LNCaP clone FGC (cell line): ENCODE data around the gene ST3GAL6.

Source experiments
- DNase-seq: peaks from one replicate; pipeline ENCODE4 v3.0.0-alpha.2; 2011; ENCODE audit warnings: low read depth
- H3K4me3 ChIP-seq: 2 replicates; pipeline ENCODE4 v1.5.1; 2011; ENCODE audit warnings: mild to moderate bottlenecking, low read depth, low read length, control low read depth
- TF ChIP-seq, protein P1 (sequence below): IDR thresholded peaks from 2 replicates; pipeline ENCODE4 v1.5.1; 2012; ENCODE audit warnings: mild to moderate bottlenecking; ENCODE audit not compliant: control insufficient read depth, insufficient read depth; ENCODE audit errors: extremely low read depth

The ST3GAL6 gene, protein sequence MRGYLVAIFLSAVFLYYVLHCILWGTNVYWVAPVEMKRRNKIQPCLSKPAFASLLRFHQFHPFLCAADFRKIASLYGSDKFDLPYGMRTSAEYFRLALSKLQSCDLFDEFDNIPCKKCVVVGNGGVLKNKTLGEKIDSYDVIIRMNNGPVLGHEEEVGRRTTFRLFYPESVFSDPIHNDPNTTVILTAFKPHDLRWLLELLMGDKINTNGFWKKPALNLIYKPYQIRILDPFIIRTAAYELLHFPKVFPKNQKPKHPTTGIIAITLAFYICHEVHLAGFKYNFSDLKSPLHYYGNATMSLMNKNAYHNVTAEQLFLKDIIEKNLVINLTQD

DNA sequence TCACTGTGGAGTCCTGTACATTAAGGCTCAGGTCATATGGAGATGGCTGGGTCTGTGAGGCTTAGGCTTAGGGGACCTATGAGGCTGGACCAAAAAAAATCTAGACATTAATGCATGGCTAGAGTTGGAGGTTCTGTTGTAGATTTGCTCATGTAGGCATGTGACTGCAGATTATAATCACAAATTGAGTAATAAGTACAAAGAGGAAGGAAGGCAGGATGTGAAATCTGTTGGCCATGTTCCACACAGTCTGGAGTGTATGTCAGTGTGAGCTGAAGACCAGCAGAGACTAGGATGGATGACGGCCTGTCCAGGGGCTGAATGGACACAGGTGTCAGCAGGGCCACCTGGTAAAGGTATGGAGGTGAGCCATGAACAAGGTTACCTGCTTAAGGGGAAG is at the start of gene ST3GAL6:
Gene ST3GAL6 (plus strand): TSS at position 265 of the 400 bp plus-strand sequence. CDS start 5,101 bp downstream, outside the sequence.
- no peak within 1 kb of the TSS for H3K4me3 ChIP-seq
- no peak for DNase-seq
- TF ChIP-seq, protein P1, sequence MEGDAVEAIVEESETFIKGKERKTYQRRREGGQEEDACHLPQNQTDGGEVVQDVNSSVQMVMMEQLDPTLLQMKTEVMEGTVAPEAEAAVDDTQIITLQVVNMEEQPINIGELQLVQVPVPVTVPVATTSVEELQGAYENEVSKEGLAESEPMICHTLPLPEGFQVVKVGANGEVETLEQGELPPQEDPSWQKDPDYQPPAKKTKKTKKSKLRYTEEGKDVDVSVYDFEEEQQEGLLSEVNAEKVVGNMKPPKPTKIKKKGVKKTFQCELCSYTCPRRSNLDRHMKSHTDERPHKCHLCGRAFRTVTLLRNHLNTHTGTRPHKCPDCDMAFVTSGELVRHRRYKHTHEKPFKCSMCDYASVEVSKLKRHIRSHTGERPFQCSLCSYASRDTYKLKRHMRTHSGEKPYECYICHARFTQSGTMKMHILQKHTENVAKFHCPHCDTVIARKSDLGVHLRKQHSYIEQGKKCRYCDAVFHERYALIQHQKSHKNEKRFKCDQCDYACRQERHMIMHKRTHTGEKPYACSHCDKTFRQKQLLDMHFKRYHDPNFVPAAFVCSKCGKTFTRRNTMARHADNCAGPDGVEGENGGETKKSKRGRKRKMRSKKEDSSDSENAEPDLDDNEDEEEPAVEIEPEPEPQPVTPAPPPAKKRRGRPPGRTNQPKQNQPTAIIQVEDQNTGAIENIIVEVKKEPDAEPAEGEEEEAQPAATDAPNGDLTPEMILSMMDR, result no peak

DNA sequence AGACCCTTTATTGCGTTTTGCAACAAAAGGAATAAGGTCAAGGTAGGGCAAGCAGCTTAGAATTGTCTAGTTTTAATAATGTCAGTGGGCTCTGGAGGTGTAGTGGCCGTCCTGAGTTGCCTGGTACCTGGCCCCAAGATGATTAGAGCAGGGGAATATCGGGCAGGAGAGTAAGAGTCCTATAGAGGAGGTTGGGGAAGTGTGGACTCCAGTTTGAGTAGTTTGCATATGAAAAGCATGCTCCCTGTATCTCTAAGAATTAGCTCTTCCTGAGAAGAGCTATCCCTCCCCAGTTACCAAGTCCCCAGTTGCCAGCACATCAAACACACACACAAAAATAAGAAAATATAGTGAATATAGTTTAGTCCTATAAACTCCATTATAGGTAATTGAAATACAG is 49.2 kb upstream of the ST3GAL6 start:
- TF ChIP-seq, protein P1, result no peak
- no peak for DNase-seq
- no peak overlapping the region for H3K4me3 ChIP-seq

DNA sequence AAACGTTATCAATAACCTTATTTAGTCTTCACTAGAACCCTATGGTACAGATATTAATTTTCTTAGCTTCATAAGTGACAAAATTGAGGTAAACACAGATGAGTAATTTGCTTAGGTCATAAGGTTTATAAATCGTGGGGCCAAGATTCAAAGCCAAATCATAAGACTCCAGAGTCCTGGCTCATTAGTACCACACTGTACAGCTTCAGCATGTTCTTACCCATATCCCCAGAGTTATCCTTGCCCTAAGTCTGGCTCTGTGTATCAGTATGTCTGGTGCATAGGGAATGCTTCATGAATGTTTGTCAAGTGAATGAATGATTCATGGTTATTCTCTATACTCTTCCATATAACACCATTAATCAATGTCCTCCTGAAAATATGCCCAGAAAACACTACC is 45.6 kb upstream of the ST3GAL6 start:
- H3K4me3 ChIP-seq, result no peak overlapping the region
- TF ChIP-seq, protein P1, result no peak
- DNase-seq, result no peak

DNA sequence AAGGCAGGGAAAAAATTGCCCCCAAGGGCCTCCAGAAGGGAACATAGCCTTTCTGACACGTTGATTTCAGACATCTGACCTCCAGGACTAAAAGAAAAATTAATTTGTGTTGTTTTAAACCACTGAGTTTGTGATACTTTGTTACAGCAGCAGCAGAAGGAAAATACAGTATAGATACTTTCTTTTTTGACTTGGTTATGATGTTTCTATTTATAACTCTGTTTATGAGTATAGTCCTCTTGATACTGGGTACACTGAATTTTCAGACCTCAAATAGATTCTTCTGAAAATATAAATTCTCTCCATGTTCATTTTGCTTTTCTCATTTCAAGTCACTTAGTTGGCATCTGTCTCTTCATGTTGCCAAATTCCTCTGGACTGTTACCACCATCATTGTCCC is 44.4 kb upstream of the ST3GAL6 start:
- DNase-seq, result no peak
- no peak overlapping the region for H3K4me3 ChIP-seq
- TF ChIP-seq, protein P1, result no peak

DNA sequence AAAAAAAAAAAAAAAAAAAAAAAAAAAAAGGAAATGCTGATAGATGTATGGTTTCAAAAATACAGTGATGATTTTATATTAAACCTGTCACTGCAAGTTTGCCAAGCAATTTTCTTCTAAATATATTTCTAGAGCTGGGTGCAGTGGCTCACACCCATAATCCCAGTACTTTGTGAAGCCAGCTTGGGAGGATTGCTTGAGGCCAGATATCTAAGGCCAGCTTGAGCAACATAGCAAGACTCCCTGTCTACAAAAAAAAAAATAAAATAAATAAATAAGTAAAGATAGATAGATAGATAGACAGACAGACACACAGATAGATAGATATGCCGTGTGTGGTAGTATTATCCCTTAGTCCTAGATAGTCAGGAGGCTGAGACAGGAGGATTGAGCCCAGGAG is 41.4 kb upstream of the ST3GAL6 start:
- TF ChIP-seq, protein P1, result no peak
- DNase-seq, result no peak
- H3K4me3 ChIP-seq, result no peak overlapping the region

DNA sequence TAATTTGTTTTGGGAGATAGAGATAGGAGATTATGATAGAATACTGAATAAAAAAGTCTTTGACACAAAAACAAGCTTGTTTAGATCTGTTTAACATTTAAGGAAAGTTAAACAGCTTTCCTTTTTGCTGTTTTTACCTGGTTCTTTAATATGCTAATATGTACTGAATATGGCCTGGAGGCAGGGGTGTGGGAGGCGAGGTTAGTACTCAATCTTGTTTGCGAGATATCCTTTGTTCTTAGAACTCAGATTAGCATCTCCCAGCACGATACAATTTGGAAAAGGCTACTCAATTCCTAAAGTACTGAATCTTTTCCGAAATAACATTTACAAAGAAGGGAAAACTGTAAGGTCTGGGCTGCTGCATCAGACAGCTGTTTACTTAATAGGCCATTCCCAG is 40.8 kb upstream of the ST3GAL6 start:
- TF ChIP-seq, protein P1, result no peak

DNA sequence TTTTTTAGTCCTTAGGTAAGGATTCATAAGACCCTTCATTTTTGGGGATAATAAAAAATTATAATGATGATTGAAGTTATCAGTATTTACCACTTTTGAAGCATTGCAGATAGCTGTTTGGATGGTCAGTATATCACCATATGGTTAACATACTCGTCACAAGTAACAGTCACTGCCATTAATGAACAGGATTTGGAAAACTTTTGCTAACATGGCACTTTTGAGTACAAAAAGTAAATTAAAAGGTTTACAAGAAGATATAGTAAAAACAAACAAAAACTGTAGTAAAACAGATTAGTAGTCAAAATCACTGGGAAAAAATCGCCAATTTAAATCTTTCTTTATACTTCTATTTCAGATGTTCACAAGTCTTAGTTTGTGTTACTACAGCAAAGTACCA is 37.8 kb upstream of the ST3GAL6 start:
- H3K4me3 ChIP-seq, result no peak overlapping the region
- no peak for DNase-seq
- TF ChIP-seq, protein P1, result no peak

More for the DNA sequence above, 40.8 kb upstream of the ST3GAL6 start:
- no peak for DNase-seq
- H3K4me3 ChIP-seq, result no peak overlapping the region
